ENCODE measurements around the gene MZT2A. TPM values are rescaled to one million over a fixed set of nuclear protein-coding genes. Genes with fewer than 3 reads are reported as not detected.

MZT2A gene
- polyA plus RNA-seq, 2 donors: 109 to 116 TPM

Other genes starting within 250 kb of the MZT2A start
- gene RAB6D, start 128.2 kb downstream of the MZT2A start, polyA plus RNA-seq: under 1 TPM in 1 of 2 donors, not detected in 1; 0.02 TPM
- under 1 TPM; 0.08 to 0.29 TPM for gene TUBA3D, start 16.3 kb downstream of the MZT2A start, polyA plus RNA-seq
- 1 to 10 TPM; 3.4 to 4.9 TPM for gene CCDC74A, start 35.5 kb upstream of the MZT2A start, polyA plus RNA-seq

Data from esophagus (tissue), 2 donors.